ACC112 (cell line): Measurements from ENCODE around the gene IL20.
A peak's percentile ranks its signal among the peaks of the same experiment; 100 is the strongest.

Experiments
- H2AFZ ChIP-seq: fragments of 200-600 bp; sonication (generic); one replicate; pipeline ENCODE4 v1.6.0; 2017; ENCODE audit warnings: antibody characterized with exemption, low read length; ENCODE audit not compliant: unreplicated experiment
- H3K27ac ChIP-seq: fragments of 200-600 bp; sonication (generic); 2 replicates; pipeline ENCODE4 v1.5.1; 2014; ENCODE audit warnings: low read depth, mild to moderate bottlenecking, antibody characterized with exemption, low read length, moderate library complexity
- H3K27me3 ChIP-seq: fragments of 200-600 bp; sonication (generic); 2 replicates; pipeline ENCODE4 v1.6.1; 2014; ENCODE audit warnings: mild to moderate bottlenecking, antibody characterized with exemption, low read length, moderate library complexity, mixed read lengths; ENCODE audit not compliant: insufficient read depth
- H3K36me3 ChIP-seq: fragments of 200-600 bp; sonication (generic); 2 replicates; pipeline ENCODE4 v1.6.1; 2016; ENCODE audit warnings: mild to moderate bottlenecking, antibody characterized with exemption, low read length, moderate library complexity, mixed read lengths; ENCODE audit not compliant: insufficient read depth
- H3K4me1 ChIP-seq: fragments of 200-600 bp; sonication (generic); one replicate; pipeline ENCODE4 v1.6.1; 2016; ENCODE audit warnings: low read length, mixed read lengths; ENCODE audit not compliant: insufficient read depth, unreplicated experiment, control insufficient read depth
- H3K4me3 ChIP-seq: fragments of 200-600 bp; sonication (generic); 2 replicates; pipeline ENCODE4 v1.5.1; 2014; ENCODE audit warnings: mild to moderate bottlenecking, low read depth, low read length
- H3K79me2 ChIP-seq: fragments of 200-600 bp; sonication (generic); one replicate; pipeline ENCODE4 v1.6.0; 2016; ENCODE audit warnings: low read length; ENCODE audit not compliant: control insufficient read depth, unreplicated experiment, insufficient read depth

Gene IL20

GRCh38 chr1:206875752-206876377 is 10.4 kb downstream of the IL20 start:
- no peaks in the 10 kb centered on the region for H3K4me1 ChIP-seq
- H3K27ac ChIP-seq = no peak overlapping the region
- no peaks in the 10 kb centered on the region; the same call in 1 of the 2 replicates for H3K36me3 ChIP-seq
- H3K4me3 ChIP-seq = no peak overlapping the region
- H3K27me3 ChIP-seq = peaks cover 18% of the 10 kb centered on the region; the same call in 1 of the 2 replicates
- H3K79me2 ChIP-seq = no peaks in the 10 kb centered on the region
- H2AFZ ChIP-seq = no peak overlapping the region

GRCh38 chr1:206878456-206878855 is 13.0 kb downstream of the IL20 start:
- no peak overlapping the region for H2AFZ ChIP-seq
- H3K4me3 ChIP-seq = no peak overlapping the region

GRCh38 chr1:206880314-206880713 is 14.9 kb downstream of the IL20 start:
- Histone ChIP-seq H3K27me3 (peaks cover 8% of the 10 kb centered on the region; the same call in 1 of the 2 replicates), H3K79me2 (no peaks in the 10 kb centered on the region), H2AFZ (no peak overlapping the region), H3K4me1 (no peaks in the 10 kb centered on the region), H3K4me3 (no peak overlapping the region), H3K27ac (no peak overlapping the region), H3K36me3 (no peaks in the 10 kb centered on the region; the same call in 1 of the 2 replicates)

More at GRCh38 chr1:206878456-206878855, 13.0 kb downstream of the IL20 start:
- Histone ChIP-seq H3K27ac (no peak overlapping the region), H3K27me3 (peaks cover 11% of the 10 kb centered on the region; the same call in 1 of the 2 replicates), H3K4me1 (no peaks in the 10 kb centered on the region), H3K36me3 (no peaks in the 10 kb centered on the region; the same call in 1 of the 2 replicates), H3K79me2 (no peaks in the 10 kb centered on the region)

GRCh38 chr1:206882555-206882954 is 17.1 kb downstream of the IL20 start:
- Histone ChIP-seq H3K36me3 (no peaks in the 10 kb centered on the region), H3K27me3 (no peaks in the 10 kb centered on the region), H3K27ac (no peak overlapping the region), H3K79me2 (no peaks in the 10 kb centered on the region), H3K4me1 (peaks cover 6% of the 10 kb centered on the region), H3K4me3 (no peak overlapping the region), H2AFZ (no peak overlapping the region)

GRCh38 chr1:206883160-206883559 is 17.7 kb downstream of the IL20 start:
- Histone ChIP-seq H3K4me1 (peaks cover 12% of the 10 kb centered on the region), H3K27ac (no peak overlapping the region), H3K79me2 (no peaks in the 10 kb centered on the region), H3K27me3 (no peaks in the 10 kb centered on the region), H3K36me3 (no peaks in the 10 kb centered on the region), H3K4me3 (no peak overlapping the region), H2AFZ (no peak overlapping the region)

GRCh38 chr1:206883876-206884275 is 18.5 kb downstream of the IL20 start:
- H3K27me3 ChIP-seq = no peaks in the 10 kb centered on the region
- no peak overlapping the region for H2AFZ ChIP-seq

GRCh38 chr1:206885341-206886060 is 20.1 kb downstream of the IL20 start:
- no peaks in the 10 kb centered on the region for H3K79me2 ChIP-seq
- H3K27me3 ChIP-seq = no peaks in the 10 kb centered on the region
- H3K4me1 ChIP-seq = peaks cover 23% of the 10 kb centered on the region
- H3K4me3 ChIP-seq = no peak overlapping the region
- H2AFZ ChIP-seq = no peak overlapping the region
- no peaks in the 10 kb centered on the region for H3K36me3 ChIP-seq
- peak overlapping the region; percentile 30 for H3K27ac ChIP-seq

More at GRCh38 chr1:206883876-206884275, 18.5 kb downstream of the IL20 start:
- H3K4me1 ChIP-seq = peaks cover 13% of the 10 kb centered on the region
- no peaks in the 10 kb centered on the region for H3K36me3 ChIP-seq
- no peak overlapping the region for H3K4me3 ChIP-seq
- H3K27ac ChIP-seq = no peak overlapping the region
- no peaks in the 10 kb centered on the region for H3K79me2 ChIP-seq

GRCh38 chr1:206886831-206887230 is 21.4 kb downstream of the IL20 start:
- H3K36me3 ChIP-seq = no peaks in the 10 kb centered on the region
- no peaks in the 10 kb centered on the region for H3K27me3 ChIP-seq
- H3K4me3 ChIP-seq = no peak overlapping the region
- peaks cover 36% of the 10 kb centered on the region for H3K4me1 ChIP-seq
- no peak overlapping the region for H3K27ac ChIP-seq
- H3K79me2 ChIP-seq = no peaks in the 10 kb centered on the region
- H2AFZ ChIP-seq = no peak overlapping the region

GRCh38 chr1:206887701-206888100 is 22.3 kb downstream of the IL20 start:
- Histone ChIP-seq H3K79me2 (no peaks in the 10 kb centered on the region), H3K4me1 (peaks cover 43% of the 10 kb centered on the region), H3K27ac (no peak overlapping the region), H2AFZ (no peak overlapping the region), H3K36me3 (no peaks in the 10 kb centered on the region), H3K27me3 (no peaks in the 10 kb centered on the region), H3K4me3 (no peak overlapping the region)

GRCh38 chr1:206890125-206891060 is 25.0 kb downstream of the IL20 start:
- H3K27ac ChIP-seq = peak overlapping the region; percentile 94
- H3K4me1 ChIP-seq = peaks cover 58% of the 10 kb centered on the region
- no peaks in the 10 kb centered on the region for H3K27me3 ChIP-seq
- H3K4me3 ChIP-seq = peak overlapping the region; percentile 32; the same call in 1 of the 2 replicates
- no peak overlapping the region for H2AFZ ChIP-seq
- no peaks in the 10 kb centered on the region for H3K36me3 ChIP-seq
- no peaks in the 10 kb centered on the region for H3K79me2 ChIP-seq
